GM21529 (cell line): Measurements from ENCODE around the gene TICRR.

Experiments
- ATAC-seq: cut with Tn5 transposase; IDR thresholded peaks from one replicate; pipeline ENCODE4 v1.9.1; 2021; ENCODE audit not compliant: unreplicated experiment

Gene TICRR

DNA sequence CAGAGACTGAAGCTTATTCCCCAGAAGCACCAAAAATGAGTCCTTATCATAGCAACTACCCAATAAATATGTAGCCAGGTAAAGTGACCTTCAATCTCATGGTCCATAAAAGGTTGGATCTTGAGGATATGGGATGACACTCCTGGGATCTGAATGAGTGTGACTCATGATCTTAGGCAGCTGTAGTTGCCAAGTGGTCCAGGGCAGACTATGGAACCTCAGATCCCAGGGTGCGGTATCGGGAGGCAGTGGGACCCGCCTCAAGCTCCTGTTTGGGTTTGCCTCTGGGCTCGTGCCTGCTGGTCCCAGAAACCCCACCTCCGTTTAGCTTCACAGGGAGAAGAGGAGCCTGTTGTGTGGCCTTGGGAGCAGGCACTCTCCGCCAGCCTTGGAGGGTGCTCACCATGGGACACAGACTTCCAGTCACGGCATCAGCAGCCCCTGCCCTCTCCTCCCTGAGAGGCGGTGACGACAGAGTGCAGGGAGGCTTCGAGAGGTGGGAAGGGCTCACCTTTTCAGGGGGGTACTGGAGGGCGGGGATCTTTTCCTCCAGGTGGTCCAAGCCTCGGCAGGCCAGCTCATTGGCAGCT, 95.8 kb downstream of the TICRR start:
- no peak for ATAC-seq

DNA sequence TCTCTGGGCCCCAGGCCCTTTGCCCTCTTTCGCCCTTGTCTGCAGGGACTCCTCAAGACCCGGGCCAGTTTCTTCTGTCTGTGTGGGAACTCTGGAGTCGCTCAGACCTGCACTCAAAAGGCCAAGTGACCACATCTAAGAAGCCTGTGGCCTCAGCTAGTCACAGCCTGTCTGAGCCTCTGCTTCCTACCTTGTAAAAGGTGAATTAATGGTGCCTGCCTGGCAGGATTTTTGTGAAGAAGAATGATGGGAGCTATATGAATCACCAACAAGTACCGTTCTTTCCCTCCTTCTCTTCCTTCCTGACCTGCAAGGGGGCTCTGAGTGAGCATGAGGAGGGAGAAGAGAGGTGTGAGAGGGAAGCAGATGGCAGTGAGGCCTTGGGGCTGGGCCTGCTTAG, 96.4 kb downstream of the TICRR start:
- ATAC-seq: no peak

DNA sequence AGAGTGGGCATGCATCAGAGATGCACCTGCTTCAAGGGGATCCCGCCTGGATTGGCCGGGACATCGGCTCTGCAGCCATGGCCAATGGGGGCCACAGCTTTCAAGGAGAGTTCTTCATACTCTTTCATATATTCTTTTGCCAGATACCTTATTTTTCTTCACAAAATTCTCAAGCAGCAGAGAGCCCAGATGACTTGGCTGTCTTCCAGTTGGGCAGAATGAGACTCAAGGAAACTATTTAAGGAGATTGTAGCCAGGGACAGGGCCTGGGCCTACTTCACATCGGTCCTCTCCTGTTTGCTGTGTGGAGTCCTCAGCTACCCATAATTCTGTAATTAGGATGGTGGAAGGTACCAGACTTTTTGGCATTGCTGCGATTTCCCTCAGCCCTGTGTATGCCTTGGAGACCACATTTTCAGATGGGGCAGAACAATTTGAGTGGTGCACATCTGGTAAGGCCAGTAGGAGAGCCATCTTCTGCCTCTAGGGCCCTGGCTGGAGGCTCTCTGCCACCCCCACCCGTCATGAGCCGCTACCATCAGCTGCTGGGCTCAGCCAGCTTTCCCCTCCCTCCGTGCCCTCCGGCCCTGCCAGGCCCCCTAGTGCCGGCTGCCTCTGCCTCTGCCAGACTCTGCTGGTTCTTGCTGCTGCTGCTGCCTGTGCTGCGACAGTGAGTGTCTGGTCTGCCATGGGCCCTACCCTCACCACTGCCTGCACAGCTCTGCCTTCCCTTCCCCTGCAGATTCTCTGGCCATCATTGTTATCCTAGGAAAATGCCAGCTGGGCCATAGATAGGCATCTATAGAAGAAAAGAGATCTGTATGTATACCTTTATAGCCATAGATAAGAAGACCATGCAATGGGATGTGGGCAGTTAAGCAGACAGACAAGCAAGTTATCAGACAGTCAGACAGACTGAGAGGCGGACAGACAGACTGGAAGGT, 97.2 kb downstream of the TICRR start:
- ATAC-seq: no peak

DNA sequence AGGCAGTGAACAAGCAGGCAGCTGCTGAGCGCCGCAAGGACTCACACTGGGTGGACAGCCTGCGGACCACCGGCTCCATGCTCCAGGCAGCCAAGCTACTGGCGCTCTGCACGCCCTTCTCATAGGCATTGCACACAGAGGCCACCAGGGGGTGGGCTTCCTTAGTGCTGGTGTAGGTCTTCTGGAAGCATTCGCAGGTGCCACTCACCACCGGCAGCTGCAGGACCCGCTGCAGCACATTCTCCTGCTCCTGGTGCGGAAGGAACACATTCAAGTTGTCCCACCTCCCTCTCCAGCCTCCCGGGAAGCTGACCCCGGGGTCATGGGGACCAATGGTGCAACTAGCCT, 97.9 kb downstream of the TICRR start:
- no peak for ATAC-seq

DNA sequence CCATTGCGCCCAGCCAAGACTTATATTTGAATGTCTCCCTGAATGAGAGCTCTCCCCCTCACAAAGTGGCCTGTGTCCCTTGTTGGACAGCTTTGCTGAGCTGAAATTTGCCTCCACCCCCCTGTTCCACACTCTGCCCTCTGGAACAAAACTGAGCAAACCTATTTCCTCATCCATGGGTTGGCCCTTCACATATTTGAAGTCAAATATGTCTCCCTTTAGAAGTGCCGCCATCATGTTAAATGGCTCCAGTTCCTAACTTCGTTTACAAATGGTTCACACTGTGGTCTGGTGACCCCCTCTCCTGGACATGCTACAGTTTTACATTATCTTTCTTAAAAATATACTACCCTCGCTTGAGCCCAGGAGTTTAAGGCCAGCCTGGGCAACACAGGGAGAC, 99.3 kb downstream of the TICRR start:
- no peak for ATAC-seq

DNA sequence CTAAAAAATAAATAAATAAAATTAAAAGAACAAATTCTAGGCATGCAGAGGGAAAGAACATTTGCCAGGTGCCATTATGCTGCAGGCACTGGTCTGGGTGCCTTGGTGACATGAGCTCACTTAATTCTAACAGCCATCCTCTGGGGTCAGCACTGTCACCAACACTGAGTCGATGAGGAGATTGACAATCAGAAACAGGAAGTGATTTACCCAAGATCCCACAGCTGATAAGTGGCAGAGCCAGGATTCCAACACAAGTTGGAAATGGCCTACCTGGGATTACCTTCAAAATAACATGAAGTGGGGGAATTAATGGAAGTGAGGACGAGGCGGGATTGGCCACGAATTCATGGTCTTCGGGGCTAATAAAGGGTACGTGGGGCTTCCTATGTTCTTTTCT, 100.3 kb downstream of the TICRR start:
- no peak for ATAC-seq

DNA sequence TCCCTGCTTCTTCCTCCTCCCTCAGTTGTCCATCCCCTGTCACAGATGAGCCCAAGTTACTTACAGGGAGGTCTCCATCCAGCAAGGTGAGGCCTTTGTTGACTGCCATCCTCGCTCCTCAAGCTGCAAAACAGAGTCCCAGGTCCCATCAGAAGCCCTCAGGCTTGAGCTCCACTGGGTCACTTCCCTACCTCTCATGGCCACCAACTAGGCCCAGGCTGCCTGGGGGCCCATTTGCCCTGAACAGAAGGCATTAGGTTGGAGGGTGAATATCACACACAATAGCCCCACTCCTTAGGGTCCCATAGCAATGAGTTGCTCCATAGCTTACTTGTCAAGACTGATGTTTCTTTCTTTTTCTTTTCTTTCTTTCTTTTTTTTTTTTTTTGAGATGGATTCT, 102.1 kb downstream of the TICRR start:
- ATAC-seq: no peak
